OCI-LY1 (cell line): Measurements from ENCODE around the gene CHST10.

ENCODE experiments used
- CTCF ChIP-seq: fragments of 200-600 bp; sonication (generic), shearing (Covaris generic); IDR thresholded peaks from 2 replicates; pipeline ENCODE4 v1.5.1; 2017; ENCODE audit warnings: mild to moderate bottlenecking, antibody characterized with exemption, low read length, moderate library complexity, mixed read lengths
- EZH2 ChIP-seq: fragments of 200-600 bp; sonication (generic), shearing (Covaris generic); IDR thresholded peaks from 2 replicates; pipeline ENCODE4 v1.8.0; 2017; ENCODE audit warnings: borderline replicate concordance, mixed run types, mild to moderate bottlenecking, antibody characterized with exemption, low read length, moderate library complexity, mixed read lengths

- TF ChIP-seq CTCF (no peak), EZH2 (no peak)
Observed at GRCh38 chr2:100390001-100390940, 27.2 kb downstream of the CHST10 start.
